Measurements from ENCODE around the gene AGAP1.

AGAP1 gene

DNA sequence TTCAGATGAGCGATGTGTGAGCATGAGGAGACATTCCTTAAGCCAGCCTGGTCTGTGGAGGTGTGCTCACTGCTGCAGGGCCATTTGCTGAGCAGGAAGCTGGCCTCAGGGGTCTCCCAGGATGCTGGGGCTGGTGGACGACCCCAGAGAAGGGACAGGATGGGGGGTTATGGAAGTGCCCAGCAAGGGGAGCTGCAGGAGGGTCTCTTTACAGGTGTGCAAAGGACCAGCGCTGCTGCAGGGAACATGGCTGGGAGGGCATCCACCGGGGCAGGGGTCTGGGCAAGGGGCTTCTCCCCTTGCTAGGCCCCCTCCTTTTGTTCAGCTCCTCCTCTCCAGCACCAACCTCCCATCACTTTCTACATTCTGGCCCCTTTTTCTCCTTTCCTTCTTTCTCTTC is 489.2 kb downstream of the AGAP1 start:
- DNase-seq = no peak

DNA sequence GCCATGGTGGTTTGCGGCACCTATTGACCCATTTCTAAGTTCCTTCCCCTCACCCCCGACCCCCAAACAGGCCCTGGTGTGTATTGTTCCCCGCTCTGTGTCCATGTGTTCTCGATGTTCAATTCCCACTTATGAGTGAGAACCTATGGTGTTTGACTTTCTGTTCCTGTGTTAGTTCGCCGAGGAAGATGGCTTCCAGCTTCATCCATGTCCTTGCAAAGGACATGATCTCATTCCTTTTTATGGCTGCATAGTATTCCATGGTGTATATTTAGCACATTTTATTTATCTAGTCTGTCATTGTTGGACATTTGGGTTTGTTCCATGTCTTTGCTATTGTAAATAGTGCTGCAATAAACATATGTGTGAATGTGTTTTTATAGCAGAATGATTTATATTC is 490.7 kb downstream of the AGAP1 start:
- no peak for DNase-seq

DNA sequence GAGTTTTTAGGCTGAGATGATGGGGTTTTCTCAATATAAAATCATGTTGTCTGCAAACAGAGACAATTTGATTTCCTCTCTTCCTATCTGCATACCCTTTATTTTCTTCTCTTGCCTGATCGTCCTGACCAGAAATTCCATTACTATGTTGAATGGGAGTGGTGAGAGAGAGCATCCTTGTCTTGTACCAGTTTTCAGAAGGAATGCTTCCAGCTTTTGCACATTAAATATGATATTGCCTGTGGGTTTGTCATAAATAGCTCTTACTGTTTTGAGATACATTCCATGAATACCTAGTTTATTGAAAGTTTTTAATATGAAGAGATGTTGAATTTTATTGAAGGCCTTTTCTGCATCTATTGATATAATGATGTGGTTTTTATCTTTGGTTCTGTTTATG is 492.5 kb downstream of the AGAP1 start:
- DNase-seq = no peak

DNA sequence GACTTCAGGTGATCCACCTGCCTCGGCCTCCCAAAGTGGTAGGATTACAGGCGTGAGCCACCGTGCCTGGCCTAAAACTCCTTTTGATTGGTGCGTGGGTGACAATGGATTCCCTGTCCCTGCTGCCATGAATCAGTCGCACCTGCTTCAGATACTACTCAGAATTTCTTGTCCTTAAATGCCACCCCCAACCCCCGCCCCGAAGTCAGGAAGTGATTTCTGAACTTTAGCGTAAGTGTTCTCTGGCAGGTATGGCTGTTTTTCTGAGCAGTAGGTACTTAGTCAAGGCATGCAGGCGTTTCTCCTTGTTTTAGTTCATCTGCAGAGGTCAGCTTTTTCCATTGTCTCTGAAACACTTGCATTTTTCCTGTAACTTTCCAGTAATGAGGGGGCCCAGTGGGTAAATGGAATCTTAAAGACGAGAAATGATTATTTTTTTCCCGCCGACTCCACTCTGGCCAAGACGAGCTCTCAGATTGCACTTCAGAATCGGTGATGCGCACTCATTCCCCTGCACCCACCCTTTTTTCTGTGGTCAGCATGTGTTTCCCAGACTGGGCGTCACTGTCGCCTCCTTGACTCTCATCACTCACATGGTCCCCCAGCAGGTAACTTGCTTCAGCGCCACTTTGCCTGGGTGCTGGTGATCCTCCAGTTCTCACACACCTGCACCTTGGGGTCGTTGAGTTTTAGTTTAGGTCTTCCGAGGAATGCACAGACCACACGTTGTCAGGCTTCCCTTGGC is 494.6 kb downstream of the AGAP1 start:
- DNase-seq = no peak

DNA sequence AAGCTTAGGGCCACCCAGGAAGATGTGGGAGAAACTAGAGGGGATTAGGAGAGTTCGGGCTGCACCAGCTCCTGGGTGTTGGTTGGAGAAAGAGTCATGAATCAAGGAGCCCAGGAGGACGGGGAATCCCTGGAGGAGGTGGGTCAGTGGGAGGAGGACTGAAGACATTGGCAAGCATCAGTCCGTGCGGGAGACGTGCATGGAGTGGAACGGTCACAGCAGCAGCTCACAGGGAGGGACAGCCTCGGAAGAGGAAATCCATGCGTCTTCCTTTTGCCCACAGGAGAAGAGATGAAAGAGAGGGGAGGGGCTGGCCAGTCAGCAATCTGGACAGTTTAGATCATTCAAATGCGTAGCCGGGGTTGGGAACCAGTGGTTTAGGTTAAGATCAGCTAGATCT is 495.7 kb downstream of the AGAP1 start:
- DNase-seq = no peak

DNA sequence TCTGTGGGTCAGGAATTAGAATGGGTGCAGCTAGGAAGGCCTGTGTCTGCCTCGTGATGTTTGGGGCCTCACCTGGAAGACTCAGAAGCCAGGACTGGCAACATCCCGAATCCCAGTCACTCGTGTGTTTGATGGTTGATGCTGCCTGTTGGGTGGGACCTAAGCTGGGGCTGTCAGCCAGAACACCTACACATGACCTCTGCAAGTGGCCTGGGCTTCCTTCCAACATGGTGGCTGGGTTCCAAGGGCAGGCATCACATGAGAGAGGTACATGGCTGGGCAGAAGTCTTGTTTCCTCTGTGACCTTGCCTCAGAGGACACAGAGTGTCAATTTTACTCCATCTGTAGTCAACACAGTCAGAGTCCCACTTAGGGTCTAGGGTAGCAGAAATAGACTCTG is 496.5 kb downstream of the AGAP1 start:
- DNase-seq = no peak

DNA sequence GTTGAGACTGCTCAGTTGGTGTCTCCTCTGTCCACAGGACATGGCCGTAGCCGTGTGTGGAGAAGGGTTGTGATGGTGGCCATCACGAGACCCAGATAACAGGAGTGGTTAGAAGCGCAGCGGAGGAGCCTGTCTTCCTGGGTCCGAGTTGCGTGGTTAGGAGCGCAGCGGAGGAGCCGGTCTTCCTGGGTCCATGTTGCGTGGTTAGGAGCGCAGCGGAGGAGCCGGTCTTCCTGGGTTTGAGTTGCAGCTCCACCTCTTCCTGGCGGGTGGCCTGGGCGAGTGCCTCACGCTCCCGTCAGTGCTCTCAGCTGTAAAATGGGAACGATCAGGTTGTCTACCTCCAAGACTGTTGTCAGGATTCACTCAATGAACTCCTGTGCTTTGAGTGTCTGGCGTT is 498.2 kb downstream of the AGAP1 start:
- DNase-seq = no peak

DNA sequence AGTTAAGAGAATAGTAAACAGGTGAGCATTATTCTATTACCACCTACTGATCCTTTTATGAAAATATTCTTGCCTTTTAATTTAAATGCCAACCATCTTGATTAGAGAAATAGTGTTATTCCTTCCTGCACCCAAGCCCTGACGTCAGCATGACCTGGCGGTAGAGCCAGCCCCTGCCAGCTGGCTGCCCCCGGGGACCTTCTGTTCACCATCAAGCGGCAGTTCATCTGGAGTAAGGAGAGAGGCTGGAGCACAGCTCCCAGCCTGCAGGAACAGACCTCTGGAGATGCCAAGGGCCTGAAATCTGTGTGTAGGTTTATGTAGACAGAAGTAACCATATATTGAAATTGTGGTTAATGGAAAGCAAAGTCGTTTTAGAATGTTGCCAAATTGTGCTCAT is 502.6 kb downstream of the AGAP1 start:
- no peak for DNase-seq

DNA sequence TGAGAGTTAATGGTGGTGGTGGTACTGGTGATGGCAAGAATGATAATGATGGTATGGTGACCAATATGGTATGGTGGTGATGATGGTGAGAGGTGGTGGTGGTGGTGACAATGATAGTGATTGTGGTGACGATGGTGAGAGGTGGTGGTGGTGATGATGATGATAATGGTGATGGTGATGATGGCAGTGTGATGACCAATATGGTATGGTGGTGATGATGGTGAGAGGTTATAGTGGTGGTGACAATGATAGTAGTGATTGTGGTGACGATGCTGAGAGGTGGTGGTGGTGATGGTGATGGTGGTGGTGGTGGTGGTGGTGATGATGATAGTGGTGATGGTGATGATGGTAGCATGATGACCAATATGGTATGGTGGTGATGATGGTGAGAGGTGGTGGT is 505.2 kb downstream of the AGAP1 start:
- no peak for DNase-seq

DNA sequence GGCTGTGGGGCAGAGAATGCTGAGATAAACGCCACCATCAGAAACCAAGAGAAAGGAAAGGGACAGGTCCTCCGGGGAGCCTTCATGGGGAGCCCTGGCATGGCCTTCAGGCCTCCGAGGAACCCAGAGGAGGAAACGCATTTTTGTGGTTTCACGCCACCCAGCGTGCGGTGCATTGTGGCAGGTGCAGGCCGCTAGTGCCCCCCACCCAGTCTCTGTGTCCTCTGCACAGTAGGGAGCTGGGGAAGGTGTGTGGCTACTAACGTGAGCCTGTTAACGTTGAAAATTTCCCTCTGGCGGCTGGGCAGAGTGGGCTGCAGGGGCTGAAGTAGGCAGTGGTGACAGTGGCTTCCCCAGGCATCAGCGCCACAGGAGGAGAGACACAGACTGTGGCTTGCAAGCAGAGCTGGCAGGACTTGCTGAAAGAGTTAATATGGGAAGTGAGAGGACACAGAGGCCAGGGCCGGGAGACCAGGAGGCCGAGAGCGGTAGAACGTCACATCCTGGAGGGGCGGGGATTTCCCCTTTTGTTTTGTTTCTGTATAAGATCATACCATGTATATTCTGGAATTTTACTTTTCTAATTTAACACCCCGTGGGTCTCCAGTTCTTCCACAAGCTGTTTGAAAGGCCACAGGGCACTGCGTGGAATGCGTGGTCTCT is 507.5 kb downstream of the AGAP1 start:
- DNase-seq = no peak

DNA sequence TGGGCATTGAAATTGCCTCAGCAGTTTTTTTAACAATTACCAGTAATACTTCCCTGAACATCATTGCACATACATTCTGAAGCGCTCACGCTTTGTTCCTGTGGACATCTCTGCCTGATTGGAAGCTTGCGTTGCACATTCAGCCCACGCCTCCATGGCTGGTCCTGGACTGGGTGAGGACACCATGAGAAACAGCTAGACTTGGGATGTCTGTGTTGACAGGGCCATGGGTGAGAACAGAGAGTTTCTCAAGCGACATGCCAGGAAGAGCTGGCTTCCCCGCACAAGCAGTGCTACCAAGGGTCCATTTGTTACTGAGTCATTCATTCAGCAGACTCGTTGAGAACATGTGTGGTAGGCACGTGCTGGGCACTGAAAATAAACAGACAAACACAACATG is 508.0 kb downstream of the AGAP1 start:
- no peak for DNase-seq

DNA sequence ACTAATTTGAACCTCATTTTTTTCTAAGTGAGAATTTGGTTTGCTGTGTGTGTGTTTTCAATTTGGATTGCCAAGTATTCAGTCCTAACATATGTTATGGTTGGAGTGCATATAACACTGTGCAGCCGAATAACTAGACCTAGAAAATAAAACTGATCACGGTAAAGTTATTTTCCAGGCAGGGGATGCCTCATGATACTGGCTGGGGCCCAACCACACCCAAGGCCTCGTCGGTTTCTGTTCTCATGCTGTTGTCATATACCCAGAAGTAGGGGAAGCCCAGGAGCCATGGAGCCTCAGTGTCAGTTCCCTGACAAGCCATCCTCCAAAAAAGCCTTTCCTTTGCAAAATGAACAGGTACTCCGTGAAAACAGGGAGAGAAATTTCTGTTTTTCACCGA is 514.2 kb downstream of the AGAP1 start:
- no peak for DNase-seq

DNA sequence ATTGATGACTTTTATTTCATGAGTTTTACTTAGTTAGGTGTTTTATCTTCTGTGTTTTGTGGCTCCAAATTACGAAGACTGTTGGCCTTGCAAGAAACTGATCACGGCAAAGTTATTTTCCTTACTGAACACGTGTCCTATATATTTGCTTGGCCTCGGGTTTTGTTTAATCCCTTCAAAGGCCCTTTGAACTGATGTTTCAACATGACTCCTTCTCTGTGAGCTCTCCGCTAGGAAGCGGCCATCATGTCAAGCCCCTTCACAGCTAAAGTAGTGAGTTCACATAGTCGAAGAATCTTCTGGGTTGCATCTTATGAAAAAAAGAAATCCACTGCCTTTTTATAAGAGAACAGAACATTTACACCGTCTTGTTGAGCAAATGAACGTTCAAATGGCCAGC is 515.0 kb downstream of the AGAP1 start:
- DNase-seq = no peak

DNA sequence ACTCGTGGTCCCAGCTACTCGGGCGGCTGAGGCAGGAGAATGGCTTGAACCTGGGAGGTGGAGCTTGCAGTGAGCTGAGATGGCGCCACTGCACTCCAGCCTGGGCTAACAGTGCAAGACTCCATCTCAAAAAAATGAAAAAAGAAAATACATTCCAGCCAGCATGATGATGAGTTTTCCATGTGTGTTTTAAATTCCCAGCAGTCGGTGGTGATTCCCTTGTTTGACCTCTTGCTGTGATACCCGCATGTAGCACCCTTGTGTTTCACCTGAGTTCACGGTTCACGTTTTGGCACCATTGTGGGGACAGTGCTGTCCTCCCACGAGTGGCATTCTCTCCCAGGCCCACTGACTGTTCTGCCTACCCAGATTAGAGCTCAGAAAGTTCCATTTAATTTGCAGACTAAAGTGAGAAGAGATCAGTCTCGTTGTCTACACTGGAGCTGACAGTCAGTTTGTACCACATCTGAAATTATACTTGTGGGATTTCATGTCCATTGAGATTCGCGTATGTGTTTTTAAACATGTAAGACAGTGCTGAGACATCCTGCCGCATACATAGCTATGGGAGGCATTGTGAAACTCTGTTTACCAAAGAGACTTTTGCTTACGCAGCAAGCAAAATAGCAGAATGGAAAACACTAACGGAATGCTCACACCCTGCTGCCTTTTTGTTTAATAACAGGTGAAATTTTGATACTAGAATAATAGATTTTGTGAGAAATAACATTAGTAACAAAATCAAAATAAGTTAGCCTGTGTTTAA is 517.3 kb downstream of the AGAP1 start:
- DNase-seq = no peak

DNA sequence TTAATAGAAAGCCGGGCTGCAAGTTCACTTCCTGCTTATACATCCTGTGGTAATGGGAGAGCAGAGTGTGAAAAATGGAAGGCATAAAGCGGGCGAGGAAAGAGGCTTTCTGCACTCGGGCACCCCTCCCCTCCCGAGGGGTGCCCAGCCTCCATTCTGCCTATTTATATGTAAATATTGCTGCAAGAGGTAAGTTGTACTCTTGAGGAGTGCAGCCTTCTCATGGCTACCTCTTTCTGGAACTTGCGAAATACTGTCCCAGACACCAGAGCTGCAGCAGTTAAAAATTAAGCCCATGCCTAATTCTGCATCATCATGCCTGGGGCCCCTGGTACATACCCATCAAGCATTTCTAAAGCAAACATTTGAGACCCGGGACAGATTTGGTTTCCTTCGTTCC is 518.3 kb downstream of the AGAP1 start:
- no peak for DNase-seq

DNA sequence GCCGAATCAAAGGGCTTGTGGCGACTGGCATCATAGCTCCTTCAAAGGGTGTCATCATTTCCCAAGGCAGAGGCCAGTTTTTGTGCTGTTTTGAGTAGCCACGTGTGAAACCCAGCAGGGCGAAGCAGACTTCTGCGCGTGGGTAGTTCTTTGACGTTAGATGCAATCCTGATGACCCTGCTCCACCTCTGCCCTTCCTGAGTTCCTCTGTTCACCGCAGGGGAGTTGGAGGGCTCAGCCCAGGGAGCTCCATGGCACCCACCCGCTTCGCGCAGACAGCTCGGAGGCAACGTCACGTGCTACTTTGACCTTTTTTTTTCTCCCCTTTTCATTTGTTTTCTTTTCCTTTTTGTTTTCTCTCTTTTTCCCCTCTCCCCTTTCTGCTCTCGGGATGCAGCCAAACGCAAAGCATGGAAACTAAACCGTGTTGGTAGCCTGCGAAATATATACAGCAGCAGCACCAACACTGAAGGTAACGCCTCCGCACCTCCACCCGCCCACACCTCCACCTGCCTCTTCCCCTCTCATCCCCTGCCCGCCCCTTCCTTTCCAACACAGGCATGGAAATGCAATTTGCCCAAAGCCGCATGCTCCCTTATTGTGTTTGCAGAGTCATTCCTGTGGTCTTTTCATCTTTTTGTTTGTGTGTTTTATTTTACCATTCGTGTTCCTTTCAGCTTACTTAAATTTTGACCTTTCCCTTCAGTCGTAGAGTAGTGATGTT is 520.7 kb downstream of the AGAP1 start:
- DNase-seq = no peak

DNA sequence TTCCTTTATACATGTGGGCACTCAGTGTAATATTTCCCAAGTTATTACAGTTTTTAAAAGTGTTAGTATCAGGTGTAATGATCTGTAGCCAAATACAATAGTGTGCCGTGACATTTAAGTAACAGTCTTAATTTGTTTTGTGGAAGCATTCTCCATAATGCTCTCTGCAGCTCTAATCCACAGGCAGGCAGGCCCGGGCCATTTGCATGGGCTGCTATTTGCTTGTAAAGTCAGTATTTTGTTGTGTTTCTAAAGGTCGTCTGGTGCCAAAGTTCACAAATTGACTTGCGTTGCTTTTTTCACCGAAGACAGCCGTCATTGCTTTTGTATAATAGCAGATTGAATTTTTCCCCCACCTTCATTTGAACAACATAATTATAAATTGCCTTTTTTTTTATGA is 521.3 kb downstream of the AGAP1 start:
- no peak for DNase-seq

DNA sequence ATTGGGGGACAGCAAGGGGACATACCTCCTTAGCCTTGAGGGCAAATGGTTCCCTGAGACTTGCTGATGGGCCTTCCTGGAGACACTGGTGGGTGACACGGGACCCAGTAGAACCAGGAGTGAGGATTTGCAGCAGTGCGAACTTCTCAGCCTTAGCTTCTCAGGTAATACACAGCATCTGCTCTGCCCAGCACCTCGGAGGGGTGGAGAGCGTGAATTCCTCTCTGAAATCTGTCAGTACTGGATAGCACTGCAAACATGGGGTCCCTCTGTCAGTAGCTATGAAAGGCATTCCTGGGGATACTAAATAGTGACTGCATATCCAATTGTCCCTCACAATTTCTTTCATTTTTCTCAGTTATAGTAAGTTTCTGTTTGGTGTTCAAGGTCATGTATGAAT is 522.7 kb downstream of the AGAP1 start:
- no peak for DNase-seq

DNA sequence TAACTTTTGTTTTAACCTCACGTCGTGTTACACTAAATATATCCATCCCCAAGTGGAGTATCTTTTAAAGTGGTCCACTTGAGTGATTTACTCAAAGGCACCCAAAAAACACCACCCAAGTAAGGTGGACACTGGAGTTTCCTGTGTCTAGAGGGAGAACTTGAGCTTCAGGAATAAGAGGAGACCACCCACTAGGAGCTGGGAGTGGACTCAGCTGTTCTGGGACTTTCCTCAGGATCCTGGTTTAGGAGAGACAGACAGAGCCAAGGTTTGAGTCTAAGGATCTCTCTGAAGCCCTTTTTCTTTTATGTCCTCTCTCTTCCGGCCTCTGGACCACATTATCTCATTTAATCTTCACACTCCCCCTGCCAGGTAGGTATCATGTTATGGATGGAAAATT is 523.6 kb downstream of the AGAP1 start:
- no peak for DNase-seq

DNA sequence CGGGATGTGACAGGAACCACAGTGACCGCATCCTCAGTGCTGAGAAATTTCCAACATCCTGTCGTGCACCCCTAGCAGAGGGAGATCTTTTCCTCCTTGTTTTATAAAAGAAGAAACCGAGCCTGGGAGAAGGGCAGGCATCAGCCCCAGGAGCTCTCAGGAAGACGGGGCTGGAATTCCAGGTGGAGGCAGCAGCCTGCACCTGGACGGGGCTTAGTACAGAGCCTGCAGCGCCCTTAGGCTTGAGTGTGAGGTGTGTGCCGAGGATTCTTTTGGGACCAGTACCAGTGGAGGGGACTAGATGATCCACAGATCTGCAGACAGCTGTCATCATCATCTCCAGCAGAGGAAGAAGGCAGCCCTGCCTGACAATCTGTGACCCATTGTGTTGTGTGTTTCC is 525.6 kb downstream of the AGAP1 start:
- DNase-seq = no peak

DNA sequence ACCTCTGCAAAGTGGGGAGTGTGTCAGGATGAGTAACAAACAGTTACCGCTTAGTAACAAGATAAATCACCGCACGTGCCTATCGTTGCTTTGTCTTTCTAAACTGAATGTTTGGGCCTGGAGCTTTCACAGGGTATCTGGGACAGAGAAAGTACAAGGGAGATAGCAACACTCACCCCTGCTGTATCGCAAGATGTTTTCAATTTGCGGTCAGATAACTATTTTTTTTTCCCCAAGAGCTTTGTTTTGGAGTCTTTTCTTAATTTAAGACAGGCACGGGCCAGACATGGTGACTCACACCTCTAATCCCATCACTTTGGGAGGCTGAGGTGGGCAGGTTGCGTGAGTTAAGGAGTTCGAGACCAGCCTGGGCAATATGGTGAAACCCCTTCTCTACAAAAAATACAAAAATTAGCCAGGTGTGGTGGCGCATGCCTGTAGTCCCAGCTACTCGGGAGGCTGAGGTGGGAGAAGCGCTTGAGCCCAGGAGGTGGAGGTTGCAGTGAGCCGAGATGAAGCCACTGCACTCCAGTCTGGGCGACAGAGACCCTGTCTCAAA is 527.7 kb downstream of the AGAP1 start:
- DNase-seq = no peak

DNA sequence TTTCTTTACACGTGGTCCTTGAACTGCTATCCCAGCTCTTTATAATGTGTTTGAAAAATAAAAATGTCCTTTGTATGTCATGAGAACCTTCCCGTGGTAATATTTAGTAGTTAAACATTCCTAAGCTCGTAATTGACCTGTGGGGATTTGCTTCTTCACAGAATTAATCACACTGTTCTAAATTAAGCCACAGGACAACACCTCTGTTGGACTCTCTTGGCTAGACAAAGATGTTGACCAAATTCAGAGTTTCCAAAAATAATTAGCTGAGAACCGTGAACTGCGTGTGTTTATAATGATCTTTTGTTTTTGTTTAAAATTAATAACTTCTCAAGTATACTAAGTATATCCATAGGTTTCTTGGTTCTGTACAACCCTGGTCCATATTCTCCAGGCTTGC is 528.3 kb downstream of the AGAP1 start:
- no peak for DNase-seq

DNA sequence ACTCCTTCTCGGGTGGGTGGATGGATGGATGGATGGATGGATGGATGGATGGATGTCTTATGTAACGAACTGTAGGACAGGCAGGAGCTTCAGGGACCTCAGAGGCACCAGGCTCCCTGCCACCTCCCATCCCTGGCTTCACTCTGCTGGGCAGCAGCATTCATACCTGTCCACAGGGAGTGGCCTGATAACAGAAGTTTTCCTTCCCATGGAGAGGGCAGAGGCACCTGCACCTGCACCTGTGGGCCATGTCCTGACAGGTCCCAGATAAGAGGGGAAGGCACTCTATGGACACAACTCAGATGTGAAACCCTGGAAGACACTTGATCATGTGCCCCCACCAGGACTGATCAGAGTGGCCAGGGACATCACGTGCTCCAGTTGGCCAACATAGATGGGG is 532.0 kb downstream of the AGAP1 start:
- DNase-seq = no peak
